ENCODE data around the gene TTLL11. TPM values are rescaled to one million over a fixed set of nuclear protein-coding genes. Genes with fewer than 3 reads are reported as not detected.

TTLL11 gene
- total RNA-seq, 1 experiment from 2014 or later, result 2.3 TPM

- Histone ChIP-seq H3K4me1 (replicated peaks; ENCODE audit: insufficient read depth) (no peaks in the 10 kb centered on the region), H3K36me3 (ENCODE audit: low read depth) (no peaks in the 10 kb centered on the region), H3K9me2 (ENCODE audit: insufficient read depth) (no peaks in the 10 kb centered on the region), H4K20me1 (ENCODE audit: insufficient read depth) (no peaks in the 10 kb centered on the region; the same call in 1 of the 2 replicates), H3K9me3 (ENCODE audit: insufficient read depth, low read depth) (no peaks in the 10 kb centered on the region), H3K4me3 (no peak overlapping the region), H3K79me2 (ENCODE audit: low read depth) (no peaks in the 10 kb centered on the region), H3K27ac (no peak overlapping the region), H3K4me2 (no peak overlapping the region), H3K27me3 (ENCODE audit: insufficient read depth, low read depth) (no peaks in the 10 kb centered on the region), H3F3A (ENCODE audit: insufficient read depth, low read depth) (no peaks in the 10 kb centered on the region), H2AFZ (no peak overlapping the region)
- no TSS peak for BruUV-seq (replicated peaks)
- DNase-seq, result no peak
- ChIA-PET CTCF (no interaction called here), POLR2A (ENCODE audit: unreplicated experiment) (no interaction called here)
- intact Hi-C loops (cut with micrococcal nuclease; ENCODE audit: unreplicated experiment), result no loop called here
- TF ChIP-seq EZH2 (IDR thresholded peaks at IDR 0.05; ENCODE audit: low read depth), result no peak
- TF ChIP-seq CTCF (conservative IDR thresholded peaks at IDR 0.05), result no peak
Measured at GRCh38 chr9:122053567-122054350, 39.3 kb downstream of the TTLL11 start.

- TF ChIP-seq CTCF (conservative IDR thresholded peaks at IDR 0.05) (no peak), EZH2 (IDR thresholded peaks at IDR 0.05; ENCODE audit: low read depth) (no peak)
- Histone ChIP-seq H3K9me3 (ENCODE audit: insufficient read depth, low read depth) (no peaks in the 10 kb centered on the region), H4K20me1 (ENCODE audit: insufficient read depth) (no peaks in the 10 kb centered on the region; the same call in 1 of the 2 replicates), H2AFZ (no peak overlapping the region), H3F3A (ENCODE audit: insufficient read depth, low read depth) (no peaks in the 10 kb centered on the region), H3K4me3 (no peak overlapping the region), H3K27me3 (ENCODE audit: insufficient read depth, low read depth) (no peaks in the 10 kb centered on the region), H3K36me3 (ENCODE audit: low read depth) (no peaks in the 10 kb centered on the region), H3K27ac (no peak overlapping the region), H3K9me2 (ENCODE audit: insufficient read depth) (no peaks in the 10 kb centered on the region), H3K4me2 (no peak overlapping the region), H3K4me1 (replicated peaks; ENCODE audit: insufficient read depth) (no peaks in the 10 kb centered on the region), H3K79me2 (ENCODE audit: low read depth) (no peaks in the 10 kb centered on the region)
- ChIA-PET CTCF (no interaction called here), POLR2A (ENCODE audit: unreplicated experiment) (no interaction called here)
- BruUV-seq (replicated peaks), result no TSS peak
- intact Hi-C loops (cut with micrococcal nuclease; ENCODE audit: unreplicated experiment), result no loop called here
- DNase-seq, result no peak
Measured at GRCh38 chr9:122053064-122053463, 40.0 kb downstream of the TTLL11 start.

- Histone ChIP-seq H3K27me3 (ENCODE audit: insufficient read depth, low read depth) (no peaks in the 10 kb centered on the region), H2AFZ (no peak overlapping the region), H3K79me2 (ENCODE audit: low read depth) (no peaks in the 10 kb centered on the region), H3K36me3 (ENCODE audit: low read depth) (no peaks in the 10 kb centered on the region), H3K4me1 (replicated peaks; ENCODE audit: insufficient read depth) (no peaks in the 10 kb centered on the region), H3K9me2 (ENCODE audit: insufficient read depth) (no peaks in the 10 kb centered on the region), H3K27ac (no peak overlapping the region), H3K9me3 (ENCODE audit: insufficient read depth, low read depth) (no peaks in the 10 kb centered on the region), H3K4me3 (no peak overlapping the region), H4K20me1 (ENCODE audit: insufficient read depth) (no peaks in the 10 kb centered on the region; the same call in 1 of the 2 replicates), H3F3A (ENCODE audit: insufficient read depth, low read depth) (no peaks in the 10 kb centered on the region), H3K4me2 (no peak overlapping the region)
- no peak for TF ChIP-seq CTCF (conservative IDR thresholded peaks at IDR 0.05)
- no peak for TF ChIP-seq EZH2 (IDR thresholded peaks at IDR 0.05; ENCODE audit: low read depth)
- intact Hi-C loops (cut with micrococcal nuclease; ENCODE audit: unreplicated experiment), result no loop called here
- CTCF ChIA-PET, result no interaction called here
- BruUV-seq (replicated peaks), result no TSS peak
- POLR2A ChIA-PET (ENCODE audit: unreplicated experiment), result no interaction called here
- DNase-seq, result no peak
Measured at GRCh38 chr9:122051351-122052321, 41.5 kb downstream of the TTLL11 start.

All from PC-9 (cell line).